GM15510 (cell line): ENCODE data around the gene CAMK2G.

Source experiments
- POLR2A ChIP-seq: IDR thresholded peaks from 3 replicates; pipeline ENCODE4 v1.6.1; 2011; ENCODE audit warnings: borderline replicate concordance; ENCODE audit not compliant: insufficient read length; ENCODE audit errors: extremely low read depth

The CAMK2G gene

GRCh38 chr10:73806176-73806950 is 68.0 kb downstream of the CAMK2G start:
- TF ChIP-seq POLR2A: no peak

GRCh38 chr10:73803680-73804286 is 70.6 kb downstream of the CAMK2G start:
- TF ChIP-seq POLR2A: no peak

- no peak for TF ChIP-seq POLR2A
Measured at GRCh38 chr10:73802276-73802991, 71.9 kb downstream of the CAMK2G start.

- peak; percentile 3 for TF ChIP-seq POLR2A
Measured at GRCh38 chr10:73801253-73801590, 73.1 kb downstream of the CAMK2G start.

GRCh38 chr10:73800560-73801252 is 73.6 kb downstream of the CAMK2G start:
- peak; percentile 6 for TF ChIP-seq POLR2A

GRCh38 chr10:73799899-73800559 is 74.3 kb downstream of the CAMK2G start:
- TF ChIP-seq POLR2A: no peak

GRCh38 chr10:73798927-73799560 is 75.3 kb downstream of the CAMK2G start:
- no peak for TF ChIP-seq POLR2A

GRCh38 chr10:73798087-73798486 is 76.3 kb downstream of the CAMK2G start:
- TF ChIP-seq POLR2A: no peak

GRCh38 chr10:73797324-73798025 is 76.9 kb downstream of the CAMK2G start:
- no peak for TF ChIP-seq POLR2A

GRCh38 chr10:73796766-73797165 is 77.6 kb downstream of the CAMK2G start:
- no peak for TF ChIP-seq POLR2A

GRCh38 chr10:73793456-73793855 is 80.9 kb downstream of the CAMK2G start:
- TF ChIP-seq POLR2A: no peak

GRCh38 chr10:73791871-73792400 is 82.4 kb downstream of the CAMK2G start:
- TF ChIP-seq POLR2A: no peak

- TF ChIP-seq POLR2A: no peak
Measured at GRCh38 chr10:73790886-73791625, 83.3 kb downstream of the CAMK2G start.

GRCh38 chr10:73789659-73790055 is 84.7 kb downstream of the CAMK2G start:
- TF ChIP-seq POLR2A: no peak
